Rectal smooth muscle tissue (tissue), 1 donor: ENCODE data around the gene AGBL4.

Experiments used
- H3K27ac ChIP-seq: one replicate; pipeline ENCODE4 v1.7.0; 2013; ENCODE audit warnings: low read depth, low read length, inconsistent platforms
- H3K27me3 ChIP-seq: one replicate; pipeline ENCODE4 v1.7.0; 2013; ENCODE audit warnings: low read length; ENCODE audit not compliant: control insufficient read depth, insufficient read depth
- H3K36me3 ChIP-seq: one replicate; pipeline ENCODE4 v1.7.0; 2013; ENCODE audit warnings: low read length; ENCODE audit not compliant: control insufficient read depth, insufficient read depth
- H3K4me1 ChIP-seq: one replicate; pipeline ENCODE4 v1.7.0; 2013; ENCODE audit warnings: low read length; ENCODE audit not compliant: control insufficient read depth, insufficient read depth
- H3K4me3 ChIP-seq: one replicate; pipeline ENCODE4 v1.7.0; 2013; ENCODE audit warnings: low read length
- H3K9ac ChIP-seq: one replicate; pipeline ENCODE4 v1.7.0; 2013; ENCODE audit warnings: low read length

Gene AGBL4

GRCh38 chr1:48679859-48680258, 1343.9 kb downstream of the AGBL4 start:
- no peak overlapping the region for H3K27ac ChIP-seq
- H3K36me3 ChIP-seq: no peaks in the 10 kb centered on the region
- H3K4me3 ChIP-seq: no peak overlapping the region
- no peaks in the 10 kb centered on the region for H3K4me1 ChIP-seq
- no peak overlapping the region for H3K9ac ChIP-seq
- no peaks in the 10 kb centered on the region for H3K27me3 ChIP-seq

- no peak overlapping the region for H3K4me3 ChIP-seq
- H3K36me3 ChIP-seq: no peaks in the 10 kb centered on the region
- H3K4me1 ChIP-seq: no peaks in the 10 kb centered on the region
- H3K9ac ChIP-seq: no peak overlapping the region
- H3K27me3 ChIP-seq: no peaks in the 10 kb centered on the region
- H3K27ac ChIP-seq: no peak overlapping the region
These were observed 1344.8 kb downstream of the AGBL4 start for GRCh38 chr1:48678710-48679505.

- Histone ChIP-seq H3K27ac (no peak overlapping the region), H3K27me3 (no peaks in the 10 kb centered on the region), H3K4me3 (no peak overlapping the region), H3K9ac (no peak overlapping the region), H3K4me1 (no peaks in the 10 kb centered on the region), H3K36me3 (no peaks in the 10 kb centered on the region)
These were observed 1346.2 kb downstream of the AGBL4 start for GRCh38 chr1:48677306-48678287.

- no peaks in the 10 kb centered on the region for H3K27me3 ChIP-seq
- H3K4me3 ChIP-seq: no peak overlapping the region
- H3K27ac ChIP-seq: no peak overlapping the region
- no peaks in the 10 kb centered on the region for H3K36me3 ChIP-seq
- no peak overlapping the region for H3K9ac ChIP-seq
- H3K4me1 ChIP-seq: no peaks in the 10 kb centered on the region
These were observed 1346.9 kb downstream of the AGBL4 start for GRCh38 chr1:48676822-48677221.

- Histone ChIP-seq H3K4me3 (no peak overlapping the region), H3K27me3 (no peaks in the 10 kb centered on the region), H3K4me1 (no peaks in the 10 kb centered on the region), H3K27ac (no peak overlapping the region), H3K36me3 (no peaks in the 10 kb centered on the region), H3K9ac (no peak overlapping the region)
These were observed 1347.4 kb downstream of the AGBL4 start for GRCh38 chr1:48676376-48676775.

GRCh38 chr1:48675251-48675650, 1348.5 kb downstream of the AGBL4 start:
- no peaks in the 10 kb centered on the region for H3K4me1 ChIP-seq
- no peak overlapping the region for H3K4me3 ChIP-seq
- H3K9ac ChIP-seq: no peak overlapping the region
- H3K27me3 ChIP-seq: no peaks in the 10 kb centered on the region
- no peaks in the 10 kb centered on the region for H3K36me3 ChIP-seq
- H3K27ac ChIP-seq: no peak overlapping the region

- no peak overlapping the region for H3K9ac ChIP-seq
- no peak overlapping the region for H3K4me3 ChIP-seq
- H3K36me3 ChIP-seq: no peaks in the 10 kb centered on the region
- H3K27ac ChIP-seq: no peak overlapping the region
- no peaks in the 10 kb centered on the region for H3K4me1 ChIP-seq
- H3K27me3 ChIP-seq: no peaks in the 10 kb centered on the region
These were observed 1349.1 kb downstream of the AGBL4 start for GRCh38 chr1:48674641-48675040.

GRCh38 chr1:48673332-48674105, 1350.2 kb downstream of the AGBL4 start:
- H3K36me3 ChIP-seq: no peaks in the 10 kb centered on the region
- no peaks in the 10 kb centered on the region for H3K27me3 ChIP-seq
- no peak overlapping the region for H3K9ac ChIP-seq
- no peaks in the 10 kb centered on the region for H3K4me1 ChIP-seq
- H3K4me3 ChIP-seq: no peak overlapping the region
- no peak overlapping the region for H3K27ac ChIP-seq

- H3K27ac ChIP-seq: no peak overlapping the region
- no peak overlapping the region for H3K4me3 ChIP-seq
- no peaks in the 10 kb centered on the region for H3K4me1 ChIP-seq
- no peaks in the 10 kb centered on the region for H3K36me3 ChIP-seq
- H3K9ac ChIP-seq: no peak overlapping the region
- no peaks in the 10 kb centered on the region for H3K27me3 ChIP-seq
These were observed 1352.2 kb downstream of the AGBL4 start for GRCh38 chr1:48671578-48671977.

GRCh38 chr1:48670234-48671020, 1353.3 kb downstream of the AGBL4 start:
- no peaks in the 10 kb centered on the region for H3K27me3 ChIP-seq

GRCh38 chr1:48668339-48668738, 1355.4 kb downstream of the AGBL4 start:
- no peaks in the 10 kb centered on the region for H3K36me3 ChIP-seq
- H3K27ac ChIP-seq: no peak overlapping the region
- H3K9ac ChIP-seq: no peak overlapping the region
- H3K4me1 ChIP-seq: no peaks in the 10 kb centered on the region
- no peaks in the 10 kb centered on the region for H3K27me3 ChIP-seq
- no peak overlapping the region for H3K4me3 ChIP-seq

More at GRCh38 chr1:48670234-48671020, 1353.3 kb downstream of the AGBL4 start:
- H3K4me1 ChIP-seq: no peaks in the 10 kb centered on the region
- H3K27ac ChIP-seq: no peak overlapping the region
- H3K4me3 ChIP-seq: no peak overlapping the region
- no peaks in the 10 kb centered on the region for H3K36me3 ChIP-seq
- no peak overlapping the region for H3K9ac ChIP-seq
